ENCODE data around the gene NMNAT1. TPM values are rescaled to one million over a fixed set of nuclear protein-coding genes. Genes with fewer than 3 reads are reported as not detected.

The NMNAT1 gene
- polyA plus RNA-seq, 2 of the 4 experiments (the other 2 are of a cell fraction): 3.2 to 4.9 TPM

DNA sequence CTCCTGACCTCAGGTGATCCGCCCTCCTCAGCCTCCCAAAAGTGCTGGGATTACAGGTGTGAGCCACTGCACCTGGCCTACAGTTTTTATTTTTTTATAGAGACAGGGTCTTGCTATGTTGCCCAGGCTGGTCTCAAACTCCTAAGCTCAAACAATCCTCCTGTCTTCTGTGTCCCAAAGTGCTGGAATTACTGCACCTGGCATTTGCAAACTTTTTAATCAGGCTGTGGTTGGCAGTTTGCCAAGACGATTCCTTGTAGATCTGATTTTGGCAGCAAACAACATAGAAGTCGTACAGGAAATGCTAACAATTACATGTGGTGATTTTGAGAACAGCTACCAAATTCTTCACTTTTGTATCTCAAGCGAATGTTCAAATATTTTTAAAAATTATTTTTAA, 63.9 kb downstream of the NMNAT1 start:
- FAIRE-seq: no peak
- Histone ChIP-seq H3K9me3 (no peaks in the 10 kb centered on the region), H3K27ac (no peak overlapping the region), H3K4me1 (no peaks in the 10 kb centered on the region), H3K4me2 (no peak overlapping the region), H3K4me3 (no peak overlapping the region)
- TF ChIP-seq RAD21 (conservative IDR thresholded peaks at IDR 0.05 in 1 of 2, IDR thresholded peaks at IDR 0.05 in 1 of 2) (no peak), KDM1A (IDR thresholded peaks at IDR 0.05; ENCODE audit: low read depth) (no peak), KDM5A (IDR thresholded peaks at IDR 0.05) (no peak)
- no peak for ATAC-seq
- CTCF ChIA-PET: no interaction called here
- WGBS (ENCODE audit: missing lambda C conversion rate): 49% methylated on average over 4 of the region's 4 CpGs
- DNase-seq (ENCODE audit: low read depth in 1 of 2, low spot score in 1 of 2): no peak
- POLR2A ChIA-PET: no interaction called here

DNA sequence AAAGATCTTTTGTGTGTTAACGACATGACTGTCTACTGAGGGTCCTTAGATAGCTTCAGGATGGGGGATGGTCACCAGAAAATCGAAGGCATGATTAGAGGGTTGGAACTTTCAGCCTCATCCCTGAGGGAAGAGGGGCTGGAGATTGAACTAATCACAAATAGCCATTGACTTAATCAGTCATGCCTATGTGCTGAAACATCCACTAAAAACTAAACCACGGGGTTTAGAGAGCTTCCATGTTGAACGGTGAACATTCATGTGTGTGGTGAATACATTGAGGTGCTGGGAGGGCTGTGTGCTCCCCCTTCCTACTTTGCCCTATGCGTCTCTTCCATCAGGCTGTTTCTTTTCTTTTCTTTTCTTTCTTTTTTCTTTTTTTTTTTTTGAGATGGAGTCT, 70.7 kb downstream of the NMNAT1 start:
- Histone ChIP-seq H3K4me3 (no peak overlapping the region), H3K4me1 (no peaks in the 10 kb centered on the region), H3K4me2 (no peak overlapping the region), H3K27ac (no peak overlapping the region), H3K9me3 (no peaks in the 10 kb centered on the region)
- 42% methylated on average over 5 of the region's 5 CpGs for WGBS (ENCODE audit: missing lambda C conversion rate)
- no peak for TF ChIP-seq MAFK (IDR thresholded peaks at IDR 0.05; ENCODE audit: partially characterized antibody)
- TF ChIP-seq, protein P1, sequence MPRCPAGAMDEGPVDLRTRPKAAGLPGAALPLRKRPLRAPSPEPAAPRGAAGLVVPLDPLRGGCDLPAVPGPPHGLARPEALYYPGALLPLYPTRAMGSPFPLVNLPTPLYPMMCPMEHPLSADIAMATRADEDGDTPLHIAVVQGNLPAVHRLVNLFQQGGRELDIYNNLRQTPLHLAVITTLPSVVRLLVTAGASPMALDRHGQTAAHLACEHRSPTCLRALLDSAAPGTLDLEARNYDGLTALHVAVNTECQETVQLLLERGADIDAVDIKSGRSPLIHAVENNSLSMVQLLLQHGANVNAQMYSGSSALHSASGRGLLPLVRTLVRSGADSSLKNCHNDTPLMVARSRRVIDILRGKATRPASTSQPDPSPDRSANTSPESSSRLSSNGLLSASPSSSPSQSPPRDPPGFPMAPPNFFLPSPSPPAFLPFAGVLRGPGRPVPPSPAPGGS (IDR thresholded peaks at IDR 0.05): no peak
- no peak for TF ChIP-seq POLR2A (IDR thresholded peaks at IDR 0.05; ENCODE audit: low read length)
- TF ChIP-seq ZC3H11A (IDR thresholded peaks at IDR 0.05): no peak
- no peak for TF ChIP-seq EHF (CRISPR knock-in tag; IDR thresholded peaks at IDR 0.05)
- TF ChIP-seq HDAC2 (IDR thresholded peaks at IDR 0.05): no peak
- TF ChIP-seq, protein P2, sequence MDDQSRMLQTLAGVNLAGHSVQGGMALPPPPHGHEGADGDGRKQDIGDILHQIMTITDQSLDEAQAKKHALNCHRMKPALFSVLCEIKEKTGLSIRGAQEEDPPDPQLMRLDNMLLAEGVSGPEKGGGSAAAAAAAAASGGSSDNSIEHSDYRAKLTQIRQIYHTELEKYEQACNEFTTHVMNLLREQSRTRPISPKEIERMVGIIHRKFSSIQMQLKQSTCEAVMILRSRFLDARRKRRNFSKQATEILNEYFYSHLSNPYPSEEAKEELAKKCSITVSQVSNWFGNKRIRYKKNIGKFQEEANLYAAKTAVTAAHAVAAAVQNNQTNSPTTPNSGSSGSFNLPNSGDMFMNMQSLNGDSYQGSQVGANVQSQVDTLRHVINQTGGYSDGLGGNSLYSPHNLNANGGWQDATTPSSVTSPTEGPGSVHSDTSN (IDR thresholded peaks at IDR 0.05): no peak
- TF ChIP-seq BHLHE40 (IDR thresholded peaks at IDR 0.05; ENCODE audit: low read depth, low read length): no peak
- no peak for TF ChIP-seq RCOR1 (IDR thresholded peaks at IDR 0.05; ENCODE audit: low read depth, low read length)
- TF ChIP-seq KDM5A (IDR thresholded peaks at IDR 0.05): no peak
- no peak for TF ChIP-seq JUNB (IDR thresholded peaks at IDR 0.05)
- TF ChIP-seq FOXS1 (CRISPR knock-in tag; IDR thresholded peaks at IDR 0.05): no peak
- TF ChIP-seq JUN (IDR thresholded peaks at IDR 0.05): no peak
- no peak for TF ChIP-seq RNF2 (IDR thresholded peaks at IDR 0.05; ENCODE audit: borderline replicate concordance, low read depth)
- no peak for TF ChIP-seq SMC3 (IDR thresholded peaks at IDR 0.05)
- TF ChIP-seq, protein P3, sequence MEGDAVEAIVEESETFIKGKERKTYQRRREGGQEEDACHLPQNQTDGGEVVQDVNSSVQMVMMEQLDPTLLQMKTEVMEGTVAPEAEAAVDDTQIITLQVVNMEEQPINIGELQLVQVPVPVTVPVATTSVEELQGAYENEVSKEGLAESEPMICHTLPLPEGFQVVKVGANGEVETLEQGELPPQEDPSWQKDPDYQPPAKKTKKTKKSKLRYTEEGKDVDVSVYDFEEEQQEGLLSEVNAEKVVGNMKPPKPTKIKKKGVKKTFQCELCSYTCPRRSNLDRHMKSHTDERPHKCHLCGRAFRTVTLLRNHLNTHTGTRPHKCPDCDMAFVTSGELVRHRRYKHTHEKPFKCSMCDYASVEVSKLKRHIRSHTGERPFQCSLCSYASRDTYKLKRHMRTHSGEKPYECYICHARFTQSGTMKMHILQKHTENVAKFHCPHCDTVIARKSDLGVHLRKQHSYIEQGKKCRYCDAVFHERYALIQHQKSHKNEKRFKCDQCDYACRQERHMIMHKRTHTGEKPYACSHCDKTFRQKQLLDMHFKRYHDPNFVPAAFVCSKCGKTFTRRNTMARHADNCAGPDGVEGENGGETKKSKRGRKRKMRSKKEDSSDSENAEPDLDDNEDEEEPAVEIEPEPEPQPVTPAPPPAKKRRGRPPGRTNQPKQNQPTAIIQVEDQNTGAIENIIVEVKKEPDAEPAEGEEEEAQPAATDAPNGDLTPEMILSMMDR (IDR thresholded peaks at IDR 0.05): no peak
- no peak for TF ChIP-seq CBX8 (IDR thresholded peaks at IDR 0.05)
- ATAC-seq: no peak
- CTCF ChIA-PET: no interaction called here
- POLR2A ChIA-PET: no interaction called here
- DNase-seq (ENCODE audit: low read depth in 1 of 2, low spot score in 1 of 2): no peak
- no peak for FAIRE-seq

DNA sequence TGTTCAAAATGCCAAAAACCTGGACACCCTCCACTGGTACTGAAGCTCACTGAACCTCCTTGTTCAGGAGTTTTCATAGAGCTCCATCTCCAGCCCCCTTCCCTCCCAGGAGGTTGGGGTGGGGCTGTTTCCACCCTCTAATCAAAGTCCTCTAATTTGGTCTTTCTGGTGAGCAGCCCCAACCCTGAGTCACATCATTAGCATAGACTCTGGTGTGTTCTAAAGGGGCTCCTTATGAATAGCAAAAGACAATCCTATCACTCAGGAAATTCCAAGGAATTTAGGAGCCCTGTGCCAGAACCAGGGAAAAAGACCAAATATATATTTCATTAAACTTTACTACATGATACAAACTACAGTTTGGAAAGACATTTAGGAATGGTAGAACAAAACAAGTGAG, 76.3 kb downstream of the NMNAT1 start:
- H3K4me2 ChIP-seq: no peak overlapping the region
- CTCF ChIA-PET: interaction anchor here (1.0 to 1.5 kb wide), 2 partner anchors 19 to 24 kb away, joined by 3 read pairs; no protein-coding TSS in a partner anchor
- ATAC-seq: no peak
- POLR2A ChIA-PET: no interaction called here
- FAIRE-seq: no peak
- no peaks in the 10 kb centered on the region for H3K4me1 ChIP-seq
- H3K27ac ChIP-seq: no peak overlapping the region
- no peak for DNase-seq (ENCODE audit: low read depth in 1 of 2, low spot score in 1 of 2)
- no peak for TF ChIP-seq KDM5A (IDR thresholded peaks at IDR 0.05)
- no peak for TF ChIP-seq POLR2A (IDR thresholded peaks at IDR 0.05; ENCODE audit: low read length)
- no peak for TF ChIP-seq MAZ (IDR thresholded peaks at IDR 0.05; ENCODE audit: borderline replicate concordance, low read depth, low read length)
- TF ChIP-seq ZC3H11A (IDR thresholded peaks at IDR 0.05): no peak
- no peak for TF ChIP-seq RCOR1 (IDR thresholded peaks at IDR 0.05; ENCODE audit: low read depth, low read length)
- TF ChIP-seq, protein P2 (IDR thresholded peaks at IDR 0.05): no peak
- no peak for TF ChIP-seq ZSCAN20 (CRISPR knock-in tag; IDR thresholded peaks at IDR 0.05)
- no peak for TF ChIP-seq EHMT2 (IDR thresholded peaks at IDR 0.05; ENCODE audit: low read depth)
- no peak for TF ChIP-seq ESRRA (IDR thresholded peaks at IDR 0.05; ENCODE audit: borderline replicate concordance, low read length)
- no peak for TF ChIP-seq CHD4 (IDR thresholded peaks at IDR 0.05; ENCODE audit: borderline replicate concordance)
- TF ChIP-seq HOXB5 (CRISPR knock-in tag; IDR thresholded peaks at IDR 0.05): no peak
- no peak overlapping the region for H3K4me3 ChIP-seq
- no peaks in the 10 kb centered on the region for H3K9me3 ChIP-seq

Measured in A549 (cell line).